B cell (primary cell): Measurements from ENCODE around the gene LRRIQ3. TPM values are rescaled to one million over a fixed set of nuclear protein-coding genes. Genes with fewer than 3 reads are reported as not detected.

Experiments used
- ATAC-seq: fragments of 200-7000 bp; cut with Tn5 transposase; one replicate; pipeline ENCODE4 v1.10.0; 2021; ENCODE audit warnings: low read depth, mild to moderate bottlenecking, moderate number of reproducible peaks, moderate library complexity
- CTCF ChIA-PET: fragments of 350-600 bp; sonication (Branson Sonifier 250); formaldehyde crosslinking; loops from one replicate; lab custom pipeline; 2021; ENCODE audit warnings: antibody characterized with exemption, inconsistent platforms; lab: Charles Lee
- POLR2A ChIA-PET: fragments of 350-600 bp; sonication (Branson Sonifier 250); formaldehyde crosslinking; loops from one replicate; lab custom pipeline; 2021; ENCODE audit warnings: antibody characterized with exemption; lab: Charles Lee
- DNase-seq: peaks from one replicate; pipeline ENCODE4 v3.0.0; 2013
- H2AFZ ChIP-seq: 2 replicates; pipeline ENCODE4 v1.6.1; 2012; ENCODE audit warnings: mild to moderate bottlenecking, low read depth, low read length; ENCODE audit not compliant: insufficient read depth, poor library complexity, severe bottlenecking
- H3K27ac ChIP-seq, 2 donors: 1 replicate in 1 of 2; 2 replicates in 1 of 2; pipeline ENCODE4 v1.5.1; 2012 to 2013; ENCODE audit warnings: low read length in 2 of 2, mild to moderate bottlenecking in 2 of 2, moderate library complexity in 1 of 2
- H3K27me3 ChIP-seq, 4 experiments: fragments of 200-600 bp in 1 of 4; sonication (generic) in 1 of 4; replicated peaks in 1 of 4; 1 replicate in 2 of 4; 2 replicates in 2 of 4; pipeline versions ENCODE4 v1.6.1 to v1.7.0; 2013 to 2016; ENCODE audit warnings: low read length in 3 of 4, mild to moderate bottlenecking in 2 of 4, mixed read lengths in 1 of 4, moderate library complexity in 1 of 4; ENCODE audit not compliant: insufficient read depth in 4 of 4, control insufficient read depth in 3 of 4; ENCODE audit errors: control extremely low read depth in 1 of 4
- H3K36me3 ChIP-seq, 2 experiments: replicated peaks in 1 of 2; 1 replicate in 1 of 2; 2 replicates in 1 of 2; pipeline versions ENCODE4 v1.6.1 to v1.7.1; 2013; ENCODE audit warnings: low read length in 1 of 2; ENCODE audit not compliant: insufficient read depth in 2 of 2, control insufficient read depth in 1 of 2; ENCODE audit errors: control extremely low read depth in 1 of 2, extremely low read depth in 1 of 2
- H3K4me1 ChIP-seq, 2 donors: fragments of 200-600 bp in 1 of 2; sonication (generic) in 1 of 2; 1 replicate in 1 of 2; 2 replicates in 1 of 2; pipeline versions ENCODE4 v1.5.1 to v1.6.1; 2013 to 2017; ENCODE audit warnings: low read length in 2 of 2; ENCODE audit not compliant: control insufficient read depth in 2 of 2, insufficient read depth in 2 of 2
- H3K4me2 ChIP-seq: replicated peaks from 2 replicates; pipeline ENCODE3; 2012; ENCODE audit warnings: mild to moderate bottlenecking, low read depth, low read length; ENCODE audit not compliant: poor library complexity, severe bottlenecking
- H3K4me3 ChIP-seq, 5 experiments: fragments of 200-600 bp in 1 of 5; sonication (generic) in 1 of 5; 1 replicate in 3 of 5; 2 replicates in 2 of 5; pipeline versions ENCODE4 v1.5.1 to v1.7.0; 2011 to 2016; ENCODE audit warnings: low read length in 4 of 5, mild to moderate bottlenecking in 4 of 5, low read depth in 2 of 5, control low read depth in 1 of 5, moderate library complexity in 1 of 5; ENCODE audit not compliant: insufficient read depth in 1 of 5; ENCODE audit errors: control extremely low read depth in 1 of 5, extremely low read depth in 1 of 5
- H3K79me2 ChIP-seq: fragments of 200-600 bp; sonication (generic); one replicate; pipeline ENCODE4 v1.6.0; 2016; ENCODE audit warnings: low read length; ENCODE audit not compliant: control insufficient read depth, insufficient read depth
- H3K9ac ChIP-seq: fragments of 200-600 bp; sonication (generic); 2 replicates; pipeline ENCODE4 v1.6.1; 2017; ENCODE audit warnings: mild to moderate bottlenecking, low read length, moderate library complexity
- H3K9me3 ChIP-seq, 3 donors: one replicate each; pipeline versions ENCODE4 v1.6.1 to v1.7.1; 2013; ENCODE audit warnings: low read length in 2 of 3; ENCODE audit not compliant: control insufficient read depth in 2 of 3, insufficient read depth in 1 of 3; ENCODE audit errors: control extremely low read depth in 1 of 3
- H4K20me1 ChIP-seq: 2 replicates; pipeline ENCODE4 v1.6.0; 2012; ENCODE audit warnings: mild to moderate bottlenecking, low read length; ENCODE audit not compliant: insufficient read depth, control insufficient read depth, poor library complexity, severe bottlenecking
- H3K27ac Mint-ChIP-seq: one replicate; pipeline ENCODE4 v1.8.0; 2021; ENCODE audit warnings: mixed read lengths
- H3K27me3 Mint-ChIP-seq: one replicate; pipeline ENCODE4 v1.8.0; 2021; ENCODE audit warnings: mixed read lengths
- H3K4me1 Mint-ChIP-seq: one replicate; pipeline ENCODE4 v1.8.0; 2021; ENCODE audit warnings: mixed read lengths
- H3K4me3 Mint-ChIP-seq: one replicate; pipeline ENCODE4 v1.8.0; 2021; ENCODE audit warnings: mixed read lengths
- H3K9me3 Mint-ChIP-seq: one replicate; pipeline ENCODE4 v1.8.0; 2022; ENCODE audit warnings: mixed read lengths; ENCODE audit not compliant: insufficient read depth
- EZH2 ChIP-seq: IDR thresholded peaks from 2 replicates; pipeline ENCODE4 v1.6.1; 2012; ENCODE audit warnings: borderline replicate concordance, low read depth, mild to moderate bottlenecking, moderate library complexity, low read length; ENCODE audit not compliant: insufficient read depth, poor library complexity, severe bottlenecking
- WGBS: methylation state at CpG from one replicate; pipeline ENCODE4 v1.1.5; 2013; ENCODE audit warnings: missing lambda C conversion rate; ENCODE audit not compliant: insufficient coverage; 5-methylcytosine and 5-hydroxymethylcytosine counted together
- intact Hi-C: fragments of 100-400 bp; cut with micrococcal nuclease; formaldehyde crosslinking; loops from one replicate; pipeline ENCODE4 v1.10.0; 2022
- polyA plus RNA-seq: library from polyadenylated mRNA; depleted of rRNA; stranded (reverse); fragments of >200 nt; gene quantifications from 2 replicates; pipeline ENCODE4 v1.2.3, GENCODE V29; 2012
- total RNA-seq, 2 donors: library from RNA; stranded (reverse); fragments of 120-200 nt in 1 of 2; gene quantifications; 1 replicate in 1 of 2; 2 replicates in 1 of 2; pipeline versions ENCODE4 v1.2.3 to v1.2.4, GENCODE V29; 2013 to 2022
- TF ChIP-seq, protein P1 (sequence below): fragments of 200-600 bp; IDR thresholded peaks from one replicate; pipeline ENCODE4 v1.8.0; 2022; ENCODE audit warnings: antibody characterized with exemption, mild to moderate bottlenecking

LRRIQ3 gene
- total and polyA plus RNA-seq, 2 donors (not counting 1 experiment from before 2014, with no cell fraction given), result 1.1 to 2.2 TPM

DNA sequence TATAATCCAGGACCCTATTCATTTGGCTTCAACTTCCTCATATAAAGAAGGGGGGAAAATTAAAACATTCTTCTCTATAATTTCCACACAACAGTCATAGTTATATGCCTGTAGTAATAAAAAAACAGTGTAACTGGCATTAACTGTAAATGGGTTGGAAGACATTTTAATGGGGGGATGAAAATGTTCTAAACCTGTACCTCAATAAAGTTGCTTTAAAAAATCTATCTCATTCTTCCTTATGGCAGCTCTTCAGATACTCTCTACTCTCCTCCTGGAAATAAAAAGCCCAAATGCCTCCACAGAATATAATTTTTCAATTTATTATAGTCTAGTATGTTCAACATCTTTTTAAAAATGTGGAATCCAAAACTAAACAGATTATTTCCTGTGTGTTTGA lies 2.6 kb downstream of the LRRIQ3 start:
- TF ChIP-seq, protein P1, sequence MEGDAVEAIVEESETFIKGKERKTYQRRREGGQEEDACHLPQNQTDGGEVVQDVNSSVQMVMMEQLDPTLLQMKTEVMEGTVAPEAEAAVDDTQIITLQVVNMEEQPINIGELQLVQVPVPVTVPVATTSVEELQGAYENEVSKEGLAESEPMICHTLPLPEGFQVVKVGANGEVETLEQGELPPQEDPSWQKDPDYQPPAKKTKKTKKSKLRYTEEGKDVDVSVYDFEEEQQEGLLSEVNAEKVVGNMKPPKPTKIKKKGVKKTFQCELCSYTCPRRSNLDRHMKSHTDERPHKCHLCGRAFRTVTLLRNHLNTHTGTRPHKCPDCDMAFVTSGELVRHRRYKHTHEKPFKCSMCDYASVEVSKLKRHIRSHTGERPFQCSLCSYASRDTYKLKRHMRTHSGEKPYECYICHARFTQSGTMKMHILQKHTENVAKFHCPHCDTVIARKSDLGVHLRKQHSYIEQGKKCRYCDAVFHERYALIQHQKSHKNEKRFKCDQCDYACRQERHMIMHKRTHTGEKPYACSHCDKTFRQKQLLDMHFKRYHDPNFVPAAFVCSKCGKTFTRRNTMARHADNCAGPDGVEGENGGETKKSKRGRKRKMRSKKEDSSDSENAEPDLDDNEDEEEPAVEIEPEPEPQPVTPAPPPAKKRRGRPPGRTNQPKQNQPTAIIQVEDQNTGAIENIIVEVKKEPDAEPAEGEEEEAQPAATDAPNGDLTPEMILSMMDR, result no peak
- no peak for TF ChIP-seq EZH2
- Mint-ChIP-seq H3K4me1 (peaks cover 24% of the 10 kb centered on the region), H3K27ac (no peak overlapping the region), H3K4me3 (no peak overlapping the region), H3K9me3 (no peaks in the 10 kb centered on the region), H3K27me3 (no peaks in the 10 kb centered on the region)
- DNase-seq (no peak), ATAC-seq (no peak)
- Histone ChIP-seq H3K9ac (no peak overlapping the region), H4K20me1 (no peaks in the 10 kb centered on the region), H3K4me1 (peaks cover 8 to 16% of the 10 kb centered on the region in 2 donors), H3K27me3 (no peaks in the 10 kb centered on the region), H3K79me2 (no peaks in the 10 kb centered on the region), H2AFZ (no peak overlapping the region), H3K9me3 (no peaks in the 10 kb centered on the region), H3K4me2 (no peak overlapping the region), H3K4me3 (no peak overlapping the region), H3K36me3 (no peaks in the 10 kb centered on the region), H3K27ac (no peak overlapping the region)
- ChIA-PET CTCF (interaction anchor here (0.8 kb wide), 1 partner anchor 1132 kb away, joined by 3 read pairs; no protein-coding TSS in a partner anchor), POLR2A (no interaction called here)
- intact Hi-C loops, result loop anchor here (5.0 to 10.0 kb wide), 2 partner anchors 1529 to 1592 kb away; partner anchors contain the start of genes ACADM and RABGGTB

DNA sequence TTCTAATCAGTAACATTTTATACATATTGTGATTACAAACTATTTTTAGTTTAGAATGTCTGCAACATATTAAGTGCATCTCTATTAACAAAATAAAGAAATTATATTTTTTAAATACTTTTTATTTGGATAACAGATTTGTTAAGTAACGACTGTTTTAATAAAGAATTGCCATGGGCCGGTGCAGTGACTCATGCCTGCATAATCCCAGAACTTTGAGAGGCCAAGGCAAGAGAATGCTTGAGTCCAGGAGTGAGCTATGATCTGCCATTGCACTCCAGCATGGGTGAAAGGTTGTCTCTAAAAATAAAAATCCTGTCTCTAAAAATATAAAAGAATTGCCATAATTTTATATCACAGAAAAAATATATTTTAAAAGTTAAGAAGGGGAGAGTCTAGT lies 4.1 kb downstream of the LRRIQ3 start:
- Histone ChIP-seq H3K4me2 (no peak overlapping the region), H3K79me2 (no peaks in the 10 kb centered on the region), H2AFZ (no peak overlapping the region), H3K27ac (no peak overlapping the region), H3K4me1 (peaks cover 5 to 9% of the 10 kb centered on the region in 2 donors), H4K20me1 (no peaks in the 10 kb centered on the region), H3K4me3 (no peak overlapping the region), H3K27me3 (no peaks in the 10 kb centered on the region), H3K36me3 (no peaks in the 10 kb centered on the region), H3K9me3 (peaks cover 0 to 8% (median 0%) of the 10 kb centered on the region in 3 donors), H3K9ac (no peak overlapping the region)
- no peaks in the 10 kb centered on the region for H3K27me3 Mint-ChIP-seq
- WGBS, result 100% methylated on average over 1 of the region's 2 CpGs
- intact Hi-C loops, result loop anchor here (10.0 kb wide), 1 partner anchor 1531 kb away; the partner anchor contains the start of gene ACADM
- TF ChIP-seq EZH2, result no peak
- TF ChIP-seq, protein P1, result no peak
- ChIA-PET POLR2A (no interaction called here), CTCF (no interaction called here)
- no peaks in the 10 kb centered on the region for H3K9me3 Mint-ChIP-seq
- no peak overlapping the region for H3K4me3 Mint-ChIP-seq
- no peak overlapping the region for H3K27ac Mint-ChIP-seq
- DNase-seq, result no peak
- ATAC-seq, result no peak
- peaks cover 16% of the 10 kb centered on the region for H3K4me1 Mint-ChIP-seq
